HG03432 (cell line): ENCODE results near the gene TTC13.
A peak's percentile ranks its signal among the peaks of the same experiment; 100 is the strongest.

Source experiments
- ATAC-seq: cut with Tn5 transposase; IDR thresholded peaks from one replicate; pipeline ENCODE4 v1.9.1; 2021; ENCODE audit warnings: mild to moderate bottlenecking, moderate library complexity; ENCODE audit not compliant: unreplicated experiment

TTC13 gene

DNA sequence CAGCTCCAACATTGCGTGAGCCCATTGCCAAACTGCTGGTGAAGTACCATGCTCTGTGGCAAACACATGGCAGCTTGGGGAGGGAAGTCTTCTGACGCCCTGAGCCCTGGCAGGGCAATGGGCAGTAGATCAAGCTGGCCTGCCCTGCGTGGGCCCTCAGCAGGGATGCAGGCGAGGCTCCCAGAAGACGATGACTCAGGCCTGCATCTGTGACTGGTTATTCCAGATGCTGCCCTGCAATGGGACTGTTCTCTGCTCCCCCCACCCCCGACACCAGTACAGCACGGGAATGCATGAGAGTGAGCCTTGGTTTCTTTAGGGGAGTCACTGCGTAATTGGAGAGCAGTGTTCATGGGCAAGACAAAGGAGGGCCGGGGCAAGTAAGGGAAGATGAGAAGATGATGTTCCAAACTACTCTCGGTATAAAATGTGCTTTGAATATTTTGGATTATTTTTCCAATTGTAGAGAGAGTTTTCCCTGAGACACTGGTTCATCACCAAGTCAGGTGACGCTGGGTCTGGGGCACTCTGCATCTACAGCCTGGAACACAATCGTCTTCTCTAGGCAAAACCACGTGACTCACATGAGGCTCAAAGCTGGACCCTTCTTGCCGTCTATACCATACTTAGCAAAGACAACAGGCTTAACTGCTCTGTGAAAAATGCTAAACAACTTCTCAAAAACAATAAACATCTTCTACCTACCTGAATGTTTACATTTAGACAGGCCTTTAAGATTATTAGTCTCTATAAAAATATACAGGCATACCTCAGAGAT, 101.3 kb downstream of the TTC13 start:
- no peak for ATAC-seq

GRCh38 chr1:230876660-230877059, 102.0 kb downstream of the TTC13 start:
- no peak for ATAC-seq

DNA sequence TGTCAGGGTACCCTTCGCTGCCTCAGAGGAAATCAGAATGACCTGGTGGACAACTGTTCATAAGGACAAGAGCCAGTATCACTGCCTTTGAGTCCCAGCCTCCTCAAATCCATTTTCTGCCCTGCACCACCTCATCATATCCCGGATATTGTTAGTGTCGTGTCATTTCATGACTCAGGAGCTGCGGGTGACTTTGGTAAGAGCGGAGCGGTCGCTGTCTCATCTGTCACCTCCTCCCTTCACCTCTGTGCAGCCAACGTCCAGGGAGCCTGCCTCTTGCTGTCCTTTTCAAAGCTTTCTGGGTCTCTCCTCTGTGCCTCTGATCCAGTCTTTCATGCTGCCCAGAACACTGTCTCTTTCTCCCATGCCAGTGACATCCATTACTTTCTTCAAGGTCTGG, 103.3 kb downstream of the TTC13 start:
- ATAC-seq = no peak

DNA sequence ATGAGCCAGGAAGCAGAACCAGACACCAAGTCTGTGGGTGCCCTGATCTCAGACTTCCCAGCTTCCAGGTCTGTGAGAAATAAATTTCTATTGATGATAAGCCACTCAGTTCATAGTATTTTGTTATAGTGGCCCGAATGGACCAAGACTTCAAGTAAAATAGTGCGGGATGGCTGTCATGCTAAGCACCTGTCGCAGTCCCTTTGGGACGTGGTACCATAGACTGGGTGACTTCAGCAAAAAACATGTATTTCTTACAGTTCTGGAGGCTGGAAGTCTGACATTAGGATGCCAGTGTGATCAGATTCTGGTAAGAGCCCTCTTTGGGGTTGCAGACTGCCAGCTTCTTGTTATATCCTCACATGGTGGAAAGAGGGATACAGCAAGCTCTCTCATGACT, 107.7 kb downstream of the TTC13 start:
- no peak for ATAC-seq

- no peak for ATAC-seq
These were observed 109.2 kb downstream of the TTC13 start for GRCh38 chr1:230869500-230869899.

DNA sequence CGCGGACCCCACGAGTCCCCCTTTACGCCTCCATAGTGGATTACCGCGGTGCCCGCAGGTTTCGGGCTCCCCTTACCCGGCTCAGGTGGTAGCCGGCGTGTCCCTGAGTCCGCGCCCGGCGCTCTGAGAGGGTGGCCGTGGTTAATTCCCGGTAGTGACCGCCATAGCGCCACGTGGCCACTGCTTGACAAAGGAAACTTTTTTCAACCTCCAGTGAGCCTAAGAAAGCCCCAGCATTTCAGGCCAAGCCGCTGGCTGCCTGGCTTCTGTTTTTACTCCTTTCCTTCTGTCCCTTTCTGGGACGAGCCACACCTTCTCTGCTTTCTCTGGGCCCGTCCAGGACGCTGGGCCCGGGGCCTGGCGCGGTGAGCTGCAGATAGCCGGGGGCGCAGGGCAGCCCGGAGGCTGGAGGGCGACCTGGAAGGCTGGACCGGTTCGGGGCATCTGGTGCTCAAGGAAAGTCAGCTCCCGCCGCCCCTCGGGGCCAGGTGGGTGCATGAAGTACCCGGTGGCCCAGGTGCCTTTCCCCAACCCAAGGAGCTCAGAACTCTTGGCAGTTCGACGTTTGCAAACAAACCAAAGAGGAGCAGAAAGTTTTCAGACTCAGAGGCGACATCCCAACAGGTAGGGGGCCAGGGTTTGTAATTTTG, 109.8 kb downstream of the TTC13 start:
- ATAC-seq = peak; percentile 42

GRCh38 chr1:230867903-230868735, 110.5 kb downstream of the TTC13 start, which contains the start of gene C1orf198:
C1orf198 (minus strand) TSS chr1:230868521; CDS start chr1:230868512, 9 bp downstream.
- peak; percentile 91 for ATAC-seq

GRCh38 chr1:230867101-230867902, 111.4 kb downstream of the TTC13 start:
- ATAC-seq = no peak

DNA sequence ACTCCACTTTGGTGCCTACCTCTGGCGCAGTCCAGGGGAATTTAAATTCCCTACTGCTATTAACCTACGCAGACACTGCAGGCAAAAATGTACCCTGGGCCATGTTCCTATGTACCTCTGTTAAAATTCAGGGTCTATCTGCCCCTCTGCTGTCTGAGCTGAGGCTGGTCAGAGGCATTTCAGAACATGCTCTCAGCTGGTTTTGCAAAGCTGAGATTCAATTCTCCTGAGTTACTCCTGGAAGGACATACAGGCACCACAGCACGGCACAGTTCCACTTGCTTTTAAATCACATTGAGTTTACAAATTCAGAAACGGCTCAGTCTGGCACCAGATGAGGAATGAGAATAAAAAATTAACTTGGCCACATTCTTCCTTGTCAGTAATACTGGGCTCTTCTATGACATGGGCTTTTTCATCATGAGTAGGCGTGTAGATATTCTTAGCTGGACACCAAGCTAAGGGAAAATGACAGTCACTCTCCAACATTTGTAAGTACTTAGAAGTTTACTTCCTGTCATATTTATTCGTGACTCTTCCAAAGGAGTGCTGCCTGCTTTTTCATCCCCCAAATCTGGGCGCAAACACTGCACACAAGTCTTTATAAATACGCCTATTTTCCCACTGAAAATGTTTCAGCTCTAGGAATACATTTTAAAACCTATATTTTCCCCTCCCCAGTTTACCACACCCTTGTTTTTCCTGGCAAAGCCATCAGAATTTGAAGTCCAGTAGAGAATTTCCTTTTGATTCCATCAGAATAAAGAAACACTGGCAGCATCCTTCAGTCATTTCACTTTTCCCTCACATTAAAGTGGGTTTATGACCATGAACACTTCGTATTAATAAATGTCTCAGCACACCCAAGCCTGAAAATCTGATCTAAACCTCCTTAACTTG, 112.2 kb downstream of the TTC13 start:
- no peak for ATAC-seq

GRCh38 chr1:230865062-230865817, 113.4 kb downstream of the TTC13 start:
- ATAC-seq = no peak

- ATAC-seq = no peak
These were observed 114.2 kb downstream of the TTC13 start for GRCh38 chr1:230864441-230864840.

DNA sequence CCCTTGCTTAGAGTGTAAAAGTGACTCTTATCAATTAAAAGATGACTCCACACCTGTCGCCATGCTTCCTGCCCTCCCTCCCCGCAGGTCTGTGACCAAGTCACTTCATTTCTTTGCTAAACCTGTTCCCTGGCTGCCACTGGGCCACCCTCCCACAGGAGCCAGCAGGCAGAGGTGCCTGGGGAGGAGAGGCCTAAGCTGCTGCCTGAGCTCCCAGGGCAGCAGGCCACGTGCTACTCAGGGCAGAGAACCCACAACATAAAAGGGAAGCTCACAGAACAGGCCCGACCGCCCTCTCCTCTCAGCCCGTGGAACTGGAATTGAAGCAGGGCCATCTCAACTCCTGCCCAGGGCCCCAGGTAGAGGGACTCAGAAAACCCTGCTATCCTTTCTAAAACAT, 115.2 kb downstream of the TTC13 start:
- ATAC-seq = no peak

GRCh38 chr1:230861970-230862595, 116.6 kb downstream of the TTC13 start:
- no peak for ATAC-seq

DNA sequence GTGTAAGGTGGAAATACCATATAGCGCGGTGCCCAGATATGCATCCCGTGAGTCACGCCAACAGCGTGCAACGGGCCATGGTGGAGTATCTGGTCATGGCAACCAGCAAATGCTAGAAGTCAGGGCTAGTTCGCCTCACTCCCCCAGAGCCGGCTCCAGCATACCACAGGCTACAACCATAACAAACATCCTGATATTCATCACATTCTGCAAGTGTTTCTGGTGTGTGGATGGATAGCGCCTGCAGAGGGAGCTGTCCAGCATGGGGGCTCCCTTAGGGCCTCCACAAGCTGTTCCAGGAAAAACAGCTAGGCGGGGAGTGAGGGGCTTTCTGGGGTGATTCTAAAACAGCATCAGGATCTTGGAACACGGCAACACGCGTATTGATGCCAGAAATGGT, 117.2 kb downstream of the TTC13 start:
- ATAC-seq = no peak

DNA sequence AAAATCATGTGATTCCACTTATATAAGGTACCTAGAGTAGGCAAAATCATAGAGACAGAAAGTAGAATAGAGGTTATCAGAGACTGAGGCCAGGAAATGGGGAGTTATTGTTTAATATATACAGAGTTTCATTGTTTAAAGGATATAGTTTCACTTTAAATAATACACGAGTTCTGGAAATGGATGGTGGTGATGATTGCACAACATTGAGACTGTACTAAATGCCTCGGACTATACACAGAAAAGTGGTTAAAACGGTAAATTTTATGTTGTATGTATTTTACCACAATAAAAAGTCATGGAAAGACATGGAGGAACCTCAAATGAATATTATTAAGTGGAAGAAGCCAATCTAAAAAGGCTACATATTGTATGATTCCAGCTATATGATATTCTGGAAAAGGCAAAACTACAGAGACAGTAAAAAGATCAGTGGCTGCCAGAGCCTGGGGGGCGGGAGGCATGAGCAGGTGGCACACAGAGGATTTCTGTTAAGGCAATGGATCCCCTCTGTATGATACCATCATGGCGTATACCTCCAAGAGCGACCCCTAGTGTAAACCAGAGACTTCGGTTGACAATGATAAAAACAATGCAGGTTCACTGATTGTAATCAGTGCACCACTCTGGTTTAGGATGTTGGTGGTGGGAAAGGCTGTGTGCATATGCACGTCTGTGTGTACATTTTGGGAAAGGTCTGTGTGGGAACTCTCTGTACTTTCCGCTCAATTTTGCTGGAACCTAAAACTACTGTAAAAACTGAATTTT, 117.9 kb downstream of the TTC13 start:
- no peak for ATAC-seq

DNA sequence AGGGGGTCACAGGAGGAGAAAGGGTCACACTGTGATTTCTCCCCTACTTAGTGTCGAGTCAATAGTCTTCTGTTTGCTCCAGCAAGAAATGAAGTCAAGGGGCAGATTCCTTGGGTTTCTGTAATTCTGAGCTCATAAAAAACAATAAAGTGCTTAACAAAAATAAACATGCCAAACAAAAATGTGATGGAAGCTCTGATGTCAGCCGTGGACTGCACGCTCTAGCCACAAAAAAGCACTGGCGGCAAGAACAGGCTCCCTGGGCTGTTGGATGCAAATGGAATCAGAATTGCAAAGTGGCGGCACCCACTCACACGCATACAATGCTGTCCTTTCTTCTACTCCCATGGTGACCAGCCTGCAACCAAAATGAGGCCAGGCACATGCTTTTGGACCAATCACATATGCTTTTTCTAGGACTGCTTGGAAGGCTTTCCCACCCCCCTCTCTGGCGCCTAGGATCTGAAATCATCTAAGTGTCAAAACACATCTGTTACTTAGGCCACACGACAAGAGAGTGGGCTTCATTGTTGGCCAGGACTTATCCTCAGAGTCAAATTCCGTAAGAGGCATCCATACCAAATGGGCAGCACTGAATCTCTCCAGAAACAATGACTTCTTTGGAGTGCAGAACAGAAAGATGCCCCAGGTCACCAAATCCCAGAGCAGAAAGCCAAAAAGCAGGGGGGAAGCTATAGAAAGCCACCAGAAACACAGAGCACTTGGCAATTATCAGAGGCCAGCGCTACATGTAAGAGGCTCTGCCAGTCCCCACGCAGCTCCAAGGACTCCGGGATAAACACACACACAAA, 119.5 kb downstream of the TTC13 start:
- no peak for ATAC-seq

DNA sequence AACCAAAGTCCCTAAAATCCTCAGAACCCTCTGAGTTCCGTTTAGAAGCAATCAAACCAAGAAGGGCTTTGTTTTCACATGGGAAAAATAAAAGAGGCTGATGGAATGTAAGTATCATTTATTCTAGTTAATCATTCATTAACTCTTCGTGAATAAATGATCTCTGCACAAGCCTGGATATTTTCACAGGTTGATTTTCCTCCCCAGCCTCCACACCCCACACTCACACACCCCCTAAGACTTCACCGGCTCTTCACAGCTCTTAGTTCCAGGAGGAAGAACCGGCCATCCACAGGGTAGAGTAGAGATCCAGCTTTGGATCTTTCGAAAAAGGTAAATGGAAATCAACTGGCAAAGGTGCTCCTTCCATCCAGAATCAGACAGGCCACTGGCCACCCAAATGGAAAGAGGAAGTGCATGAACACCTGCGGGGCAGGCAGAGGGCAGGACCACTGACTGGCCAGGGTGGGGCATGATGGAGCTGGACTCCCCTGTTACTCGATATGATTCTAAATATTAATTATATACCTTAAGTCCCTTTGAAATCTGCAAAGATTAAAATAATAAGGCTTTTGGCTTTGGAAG, 120.3 kb downstream of the TTC13 start:
- no peak for ATAC-seq
